BJ (cell line): ENCODE data around the gene RAMAC. TPM values are rescaled to one million over a fixed set of nuclear protein-coding genes. Genes with fewer than 3 reads are reported as not detected.

Experiments used
- CTCF ChIA-PET: fragments of 350-600 bp; formaldehyde crosslinking; extraction: SDS; loops from one replicate; lab custom pipeline; 2021; ENCODE audit warnings: antibody characterized with exemption, inconsistent platforms; lab: Yijun Ruan, JAX
- POLR2A ChIA-PET: fragments of 300-600 bp; sonication (Branson Sonifier 250); formaldehyde crosslinking; extraction: SDS; loops from one replicate; lab custom pipeline; 2021; ENCODE audit warnings: antibody characterized with exemption; lab: Charles Lee
- DNase-seq: peaks from one replicate; pipeline ENCODE4 v3.0.0-alpha.2; 2011; ENCODE audit warnings: low read depth
- H3K27me3 ChIP-seq: 2 replicates; pipeline ENCODE4 v1.6.0; 2011; ENCODE audit warnings: low read length; ENCODE audit not compliant: control insufficient read depth, insufficient read depth
- H3K36me3 ChIP-seq: 2 replicates; pipeline ENCODE4 v1.5.1; 2011; ENCODE audit warnings: low read length; ENCODE audit not compliant: control insufficient read depth, insufficient read depth
- H3K4me3 ChIP-seq: 2 replicates; pipeline ENCODE4 v1.5.1; 2011; ENCODE audit warnings: low read depth, mild to moderate bottlenecking, control low read depth, low read length
- CTCF ChIP-seq: IDR thresholded peaks from 2 replicates; pipeline ENCODE4 v1.5.1; 2011; ENCODE audit warnings: low read depth, mild to moderate bottlenecking, control low read depth, inconsistent platforms, low read length, moderate library complexity; ENCODE audit not compliant: insufficient read depth
- polyA plus RNA-seq: library from polyadenylated mRNA; depleted of rRNA; stranded (reverse); fragments of >200 nt; gene quantifications from 2 replicates; pipeline ENCODE4 v1.2.3, GENCODE V29; 2011

The RAMAC gene
- polyA plus RNA-seq, 1 experiment: 20.3 TPM

DNA sequence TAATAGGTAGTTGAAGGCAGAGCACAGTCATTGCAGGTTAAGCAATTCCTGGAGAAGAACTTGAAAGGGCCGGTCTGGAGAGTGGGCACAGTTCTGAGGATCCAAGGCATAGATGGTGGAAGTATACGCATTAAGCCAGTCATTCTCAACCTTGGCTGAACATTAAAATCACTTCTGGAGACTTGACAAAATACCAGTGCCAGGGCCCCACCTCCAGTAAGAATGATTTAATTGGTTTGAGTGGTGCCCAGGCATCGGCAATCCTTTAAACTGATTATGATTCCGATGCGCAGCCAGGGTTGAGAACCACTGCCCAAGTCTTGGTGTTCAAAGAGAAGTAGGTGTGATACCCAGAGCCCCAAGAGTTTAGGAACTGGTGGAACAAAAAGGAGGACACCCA is 26.6 kb upstream of the RAMAC start:
- ChIA-PET CTCF (no interaction called here), POLR2A (no interaction called here)
- no peak for DNase-seq
- no peaks in the 10 kb centered on the region for H3K36me3 ChIP-seq
- TF ChIP-seq CTCF: no peak
- H3K4me3 ChIP-seq: no peak overlapping the region
- no peaks in the 10 kb centered on the region for H3K27me3 ChIP-seq

DNA sequence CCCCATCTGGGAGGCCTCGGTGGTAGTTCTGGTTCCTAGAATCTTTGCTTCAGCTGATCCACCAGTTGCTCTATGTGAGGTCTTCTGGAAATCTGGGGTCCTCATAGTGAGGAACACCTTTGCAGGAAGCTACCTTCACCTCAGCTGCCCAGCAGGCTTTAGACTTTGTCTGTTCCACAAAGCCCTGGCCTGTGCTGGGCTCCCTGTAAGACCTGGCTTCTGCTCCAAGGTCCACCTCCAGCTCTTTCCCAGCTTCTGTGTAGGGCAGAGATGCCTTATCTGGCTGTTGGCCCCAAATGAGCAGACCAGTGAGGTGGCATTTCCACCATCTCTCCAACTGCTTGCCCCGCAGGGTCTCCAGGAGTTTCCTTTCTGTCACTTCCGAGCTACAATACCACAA is 25.2 kb upstream of the RAMAC start:
- DNase-seq: no peak
- no peaks in the 10 kb centered on the region for H3K36me3 ChIP-seq
- H3K27me3 ChIP-seq: no peaks in the 10 kb centered on the region
- no peak overlapping the region for H3K4me3 ChIP-seq
- no peak for TF ChIP-seq CTCF
- CTCF ChIA-PET: no interaction called here
- POLR2A ChIA-PET: no interaction called here

GRCh38 chr15:82963471-82964341 is 22.3 kb upstream of the RAMAC start:
- H3K4me3 ChIP-seq: no peak overlapping the region
- POLR2A ChIA-PET: no interaction called here
- CTCF ChIA-PET: no interaction called here
- no peak for DNase-seq
- H3K36me3 ChIP-seq: no peaks in the 10 kb centered on the region
- H3K27me3 ChIP-seq: no peaks in the 10 kb centered on the region; the same call in 1 of the 2 replicates
- TF ChIP-seq CTCF: no peak

GRCh38 chr15:82964890-82965289 is 21.1 kb upstream of the RAMAC start:
- Histone ChIP-seq H3K27me3 (no peaks in the 10 kb centered on the region; the same call in 1 of the 2 replicates), H3K4me3 (no peak overlapping the region), H3K36me3 (no peaks in the 10 kb centered on the region)
- no peak for TF ChIP-seq CTCF
- CTCF ChIA-PET: no interaction called here
- no peak for DNase-seq
- POLR2A ChIA-PET: no interaction called here

- H3K4me3 ChIP-seq: no peak overlapping the region
- CTCF ChIA-PET: no interaction called here
- TF ChIP-seq CTCF: no peak
- POLR2A ChIA-PET: no interaction called here
- H3K36me3 ChIP-seq: no peaks in the 10 kb centered on the region
- no peak for DNase-seq
- H3K27me3 ChIP-seq: no peaks in the 10 kb centered on the region; the same call in 1 of the 2 replicates
These were observed 19.3 kb upstream of the RAMAC start for GRCh38 chr15:82966671-82967071.
